Brain microvascular endothelial cell (primary cell): Measurements from ENCODE around the gene SLCO4A1.

Experiments used
- DNase-seq: peaks from one replicate; pipeline ENCODE4 v3.0.0-alpha.2; 2020
- H3K27ac ChIP-seq: fragments of 250-450 bp; sonication (Bioruptor Pico); 2 replicates; pipeline ENCODE4 v1.5.1; 2020; ENCODE audit warnings: mild to moderate bottlenecking, moderate library complexity
- H3K27me3 ChIP-seq: fragments of 250-450 bp; sonication (Bioruptor Pico); replicated peaks from 2 replicates; pipeline ENCODE4 v1.5.1; 2020; ENCODE audit warnings: mild to moderate bottlenecking
- H3K36me3 ChIP-seq: fragments of 250-450 bp; sonication (Bioruptor Pico); replicated peaks from 2 replicates; pipeline ENCODE4 v1.5.1; 2020; ENCODE audit warnings: mild to moderate bottlenecking
- H3K4me3 ChIP-seq: 2 replicates; pipeline ENCODE4 v1.5.1; 2011; ENCODE audit warnings: low read depth, mild to moderate bottlenecking, control low read depth, low read length, moderate library complexity
- in situ Hi-C: cut with HindIII; loops from 2 replicates; pipeline ENCODE4 v1.10.0; 2017; ENCODE audit warnings: low sequenced_read_pairs, low pct_ligation_motif_present
- TF ChIP-seq, protein P1 (sequence below): IDR thresholded peaks from 2 replicates; pipeline ENCODE4 v1.5.1; 2011; ENCODE audit warnings: low read depth, mild to moderate bottlenecking, moderate library complexity, low read length, control low read depth, inconsistent platforms; ENCODE audit errors: missing control alignments

The SLCO4A1 gene

DNA sequence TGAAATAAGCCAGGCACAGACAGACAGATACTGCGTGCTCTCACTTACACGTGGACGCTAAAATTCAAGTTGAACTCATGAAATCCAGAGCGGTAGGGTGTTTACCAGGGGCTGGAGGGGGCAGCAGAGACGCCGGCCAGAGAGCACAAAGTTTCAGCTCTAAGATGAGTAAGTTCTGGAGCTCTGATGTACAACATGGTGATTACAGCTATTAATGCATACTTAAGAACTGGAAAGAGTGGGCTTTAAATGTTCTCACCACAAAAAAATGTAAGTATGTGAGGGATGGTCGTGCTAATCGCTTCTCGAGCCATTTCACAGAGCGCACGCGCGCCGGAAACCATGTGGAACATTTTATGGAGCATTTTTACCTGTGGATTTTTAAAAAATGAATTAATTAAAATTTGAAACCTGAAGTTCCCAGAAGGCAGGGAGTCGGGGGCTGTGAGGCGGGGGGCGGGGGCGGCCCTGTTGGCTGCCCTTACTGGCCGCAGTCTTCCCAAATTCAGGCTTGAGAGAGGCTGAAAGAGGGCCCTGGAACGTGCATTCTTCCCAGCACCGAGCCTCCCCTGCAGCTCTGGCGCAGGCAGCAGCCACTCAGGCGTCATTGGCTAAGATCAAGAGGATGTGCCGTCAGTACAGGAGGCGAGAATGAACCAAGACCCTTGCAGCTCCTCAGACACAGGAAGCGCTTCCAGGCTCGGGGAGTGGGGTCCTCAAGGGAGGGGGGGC is 8.5 kb upstream of the SLCO4A1 start:
- DNase-seq, result no peak
- H3K27ac ChIP-seq, result no peak overlapping the region
- H3K4me3 ChIP-seq, result no peak overlapping the region
- in situ Hi-C loops, result no loop called here
- TF ChIP-seq, protein P1, sequence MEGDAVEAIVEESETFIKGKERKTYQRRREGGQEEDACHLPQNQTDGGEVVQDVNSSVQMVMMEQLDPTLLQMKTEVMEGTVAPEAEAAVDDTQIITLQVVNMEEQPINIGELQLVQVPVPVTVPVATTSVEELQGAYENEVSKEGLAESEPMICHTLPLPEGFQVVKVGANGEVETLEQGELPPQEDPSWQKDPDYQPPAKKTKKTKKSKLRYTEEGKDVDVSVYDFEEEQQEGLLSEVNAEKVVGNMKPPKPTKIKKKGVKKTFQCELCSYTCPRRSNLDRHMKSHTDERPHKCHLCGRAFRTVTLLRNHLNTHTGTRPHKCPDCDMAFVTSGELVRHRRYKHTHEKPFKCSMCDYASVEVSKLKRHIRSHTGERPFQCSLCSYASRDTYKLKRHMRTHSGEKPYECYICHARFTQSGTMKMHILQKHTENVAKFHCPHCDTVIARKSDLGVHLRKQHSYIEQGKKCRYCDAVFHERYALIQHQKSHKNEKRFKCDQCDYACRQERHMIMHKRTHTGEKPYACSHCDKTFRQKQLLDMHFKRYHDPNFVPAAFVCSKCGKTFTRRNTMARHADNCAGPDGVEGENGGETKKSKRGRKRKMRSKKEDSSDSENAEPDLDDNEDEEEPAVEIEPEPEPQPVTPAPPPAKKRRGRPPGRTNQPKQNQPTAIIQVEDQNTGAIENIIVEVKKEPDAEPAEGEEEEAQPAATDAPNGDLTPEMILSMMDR, result no peak
- no peaks in the 10 kb centered on the region for H3K36me3 ChIP-seq
- H3K27me3 ChIP-seq, result peaks cover 36% of the 10 kb centered on the region

DNA sequence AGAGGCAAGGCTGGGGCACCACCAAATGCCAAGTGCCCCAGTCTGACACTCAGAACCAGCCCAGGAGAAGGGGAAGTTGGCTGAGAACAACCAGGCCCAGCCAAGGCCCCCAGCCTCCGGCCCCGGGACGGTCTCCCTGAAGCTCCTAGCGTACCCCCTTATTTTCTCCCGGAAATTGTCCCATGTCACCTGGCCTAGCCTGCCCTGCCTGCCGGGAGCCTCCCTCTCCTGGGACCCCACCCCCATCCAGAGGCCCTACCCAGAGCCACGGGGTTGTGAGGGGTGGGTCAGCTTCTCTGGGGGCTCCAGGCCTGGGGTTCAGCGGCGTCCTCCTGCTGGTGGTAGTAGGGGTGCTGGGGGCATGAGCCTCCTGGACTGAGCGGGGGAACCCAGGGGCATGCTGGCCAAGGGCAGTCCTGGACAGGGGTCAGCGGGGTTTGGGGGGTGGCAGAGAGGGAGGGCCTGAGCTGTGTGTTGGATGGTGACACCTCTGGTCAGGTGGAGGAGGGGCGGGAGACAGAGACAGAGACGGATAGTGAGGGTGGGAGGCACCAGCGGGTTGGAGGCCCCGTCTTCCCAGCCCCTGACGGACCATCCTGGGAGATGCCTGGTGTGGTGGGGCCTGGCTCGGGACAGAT is 7.9 kb upstream of the SLCO4A1 start:
- no peaks in the 10 kb centered on the region for H3K36me3 ChIP-seq
- H3K4me3 ChIP-seq, result no peak overlapping the region
- no peak overlapping the region for H3K27ac ChIP-seq
- TF ChIP-seq, protein P1, result no peak
- DNase-seq, result no peak
- in situ Hi-C loops, result no loop called here
- H3K27me3 ChIP-seq, result peaks cover 43% of the 10 kb centered on the region

DNA sequence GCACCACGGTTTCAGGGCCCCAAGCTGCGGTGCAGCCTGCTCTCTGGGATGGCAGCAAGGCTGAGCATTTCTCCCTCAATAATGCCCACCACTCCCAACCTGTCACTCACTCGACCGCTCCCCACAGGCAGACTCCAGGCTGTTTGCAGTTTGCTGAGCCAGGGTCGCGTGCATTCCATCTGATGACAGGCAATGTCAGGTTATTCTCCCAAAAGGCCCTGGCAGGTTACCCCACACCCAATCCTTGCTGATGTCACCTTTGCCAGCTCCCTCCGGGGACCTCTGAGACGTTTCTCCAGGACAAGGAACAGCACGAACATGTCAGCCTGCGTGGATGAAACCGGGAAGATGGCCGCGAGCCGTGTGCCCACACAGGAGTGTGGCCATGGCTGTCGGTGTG is 7.1 kb upstream of the SLCO4A1 start:
- in situ Hi-C loops, result no loop called here
- H3K36me3 ChIP-seq, result no peaks in the 10 kb centered on the region
- no peak overlapping the region for H3K4me3 ChIP-seq
- TF ChIP-seq, protein P1, result no peak
- H3K27me3 ChIP-seq, result peaks cover 47% of the 10 kb centered on the region
- DNase-seq, result no peak
- no peak overlapping the region for H3K27ac ChIP-seq

DNA sequence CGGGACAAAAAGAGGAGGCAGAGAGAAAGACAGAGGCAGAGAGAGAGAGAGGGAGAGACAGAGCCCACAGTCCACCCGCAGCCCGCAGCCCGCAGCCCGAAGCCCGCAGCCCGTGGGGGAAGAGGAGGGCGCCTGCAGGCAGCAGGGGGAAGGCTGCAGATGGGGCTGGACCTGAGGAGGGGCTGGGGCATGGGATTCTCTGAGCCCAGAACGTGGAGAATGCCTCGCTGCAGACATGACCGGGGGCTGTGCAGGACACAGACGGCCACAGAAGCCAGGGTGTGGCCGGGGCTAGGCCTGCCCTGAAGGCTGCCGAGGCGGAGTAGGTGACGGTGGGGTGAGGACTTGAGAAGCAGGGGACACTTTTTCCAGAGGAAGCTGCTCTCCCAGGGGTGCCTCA is 6.5 kb upstream of the SLCO4A1 start:
- in situ Hi-C loops, result no loop called here
- no peak overlapping the region for H3K4me3 ChIP-seq
- H3K36me3 ChIP-seq, result no peaks in the 10 kb centered on the region
- DNase-seq, result no peak
- TF ChIP-seq, protein P1, result no peak
- H3K27me3 ChIP-seq, result peaks cover 51% of the 10 kb centered on the region
- no peak overlapping the region for H3K27ac ChIP-seq

DNA sequence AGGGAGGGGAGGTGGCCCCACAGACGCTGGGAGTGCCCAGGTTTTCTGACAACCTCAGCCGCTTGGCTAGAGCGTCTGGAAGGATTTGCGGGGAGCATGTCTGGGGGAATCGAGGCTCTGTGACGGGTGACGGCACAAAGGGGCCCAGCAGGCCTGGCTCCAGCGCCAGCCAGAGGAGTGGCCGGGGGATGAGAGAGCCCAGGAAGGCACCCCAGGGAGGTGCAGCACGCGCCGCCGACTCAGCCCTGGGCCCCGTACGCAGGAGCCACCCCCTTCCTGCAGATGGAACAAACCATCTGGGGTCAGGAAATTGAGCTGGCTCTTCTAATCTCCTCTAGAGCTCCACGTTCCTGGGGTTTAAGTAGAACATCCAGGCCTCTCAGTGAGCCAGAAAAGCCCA is 5.9 kb upstream of the SLCO4A1 start:
- Histone ChIP-seq H3K36me3 (no peaks in the 10 kb centered on the region), H3K27me3 (peaks cover 57% of the 10 kb centered on the region), H3K27ac (no peak overlapping the region), H3K4me3 (no peak overlapping the region)
- DNase-seq, result no peak
- in situ Hi-C loops, result no loop called here
- TF ChIP-seq, protein P1, result no peak
